Thoracic aorta (tissue), 2 donors: Measurements from ENCODE around the gene CHST11. TPM values are rescaled to one million over a fixed set of nuclear protein-coding genes. Genes with fewer than 3 reads are reported as not detected.

ENCODE experiments used
- ATAC-seq: fragments of 150-250 bp; one replicate; pipeline ENCODE4 v1.8.0; 2017; ENCODE audit warnings: low read depth; ENCODE audit not compliant: insufficient number of reproducible peaks, low FRiP score
- DNase-seq: peaks from one replicate; pipeline ENCODE4 v3.0.0-alpha.2; 2020; ENCODE audit warnings: low spot score
- H3K27ac ChIP-seq, 2 donors: fragments of 200-600 bp; sonication (generic); 1 replicate in 1 of 2; 2 replicates in 1 of 2; pipeline ENCODE4 v1.5.1; 2016; ENCODE audit warnings: mild to moderate bottlenecking in 2 of 2, moderate library complexity in 2 of 2
- H3K27me3 ChIP-seq: fragments of 200-600 bp; sonication (generic); replicated peaks from 2 replicates; pipeline ENCODE4 v1.6.0; 2016; ENCODE audit warnings: mild to moderate bottlenecking; ENCODE audit not compliant: insufficient read depth
- H3K36me3 ChIP-seq: fragments of 200-600 bp; sonication (generic); one replicate; pipeline ENCODE4 v1.5.1; 2016
- H3K4me1 ChIP-seq, 2 donors: fragments of 200-600 bp; sonication (generic); 1 replicate in 1 of 2; 2 replicates in 1 of 2; pipeline versions ENCODE4 v1.5.1 to v1.6.0; 2016; ENCODE audit warnings: low read depth in 2 of 2, mild to moderate bottlenecking in 1 of 2; ENCODE audit not compliant: control insufficient read depth in 1 of 2
- H3K4me3 ChIP-seq: fragments of 200-600 bp; sonication (generic); 2 replicates; pipeline ENCODE4 v1.5.1; 2016; ENCODE audit warnings: mild to moderate bottlenecking
- H3K9me3 ChIP-seq: fragments of 200-600 bp; sonication (generic); 2 replicates; pipeline ENCODE4 v1.5.1; 2016
- CTCF ChIP-seq: fragments of 200-600 bp; sonication (generic); IDR thresholded peaks from one replicate; pipeline ENCODE4 v1.5.1; 2019; ENCODE audit warnings: antibody characterized with exemption
- total RNA-seq, 2 donors: library from RNA; depleted of rRNA; stranded (reverse); fragments of >200 nt; gene quantifications; one replicate each; pipeline versions ENCODE4 v1.1.0 to v1.2.3, GENCODE V29; 2016

The CHST11 gene
- total RNA-seq, 2 donors from 2014 or later = 41.9 to 79.3 TPM

- Histone ChIP-seq H3K36me3 (no peaks in the 10 kb centered on the region), H3K4me3 (no peak overlapping the region), H3K9me3 (no peaks in the 10 kb centered on the region), H3K4me1 (peaks cover 5 to 29% of the 10 kb centered on the region in 2 donors), H3K27me3 (no peaks in the 10 kb centered on the region), H3K27ac (no peak overlapping the region)
- TF ChIP-seq CTCF = no peak
- DNase-seq (no peak), ATAC-seq (no peak)
Measured at GRCh38 chr12:104725610-104726009, 268.9 kb downstream of the CHST11 start.

- Histone ChIP-seq H3K4me3 (no peak overlapping the region), H3K27me3 (no peaks in the 10 kb centered on the region), H3K4me1 (peaks cover 5 to 20% of the 10 kb centered on the region in 2 donors), H3K9me3 (no peaks in the 10 kb centered on the region), H3K27ac (no peak overlapping the region), H3K36me3 (no peaks in the 10 kb centered on the region)
- DNase-seq = no peak
- TF ChIP-seq CTCF = no peak
- ATAC-seq = no peak
Measured at GRCh38 chr12:104727726-104728465, 271.1 kb downstream of the CHST11 start.

- Histone ChIP-seq H3K27ac (no peak overlapping the region), H3K4me1 (peaks cover 11 to 32% of the 10 kb centered on the region in 2 donors), H3K27me3 (no peaks in the 10 kb centered on the region), H3K36me3 (no peaks in the 10 kb centered on the region), H3K4me3 (no peak overlapping the region), H3K9me3 (no peaks in the 10 kb centered on the region)
- no peak for TF ChIP-seq CTCF
- ATAC-seq (no peak), DNase-seq (no peak)
Measured at GRCh38 chr12:104729091-104729490, 272.3 kb downstream of the CHST11 start.

GRCh38 chr12:104729610-104730446, 273.1 kb downstream of the CHST11 start:
- DNase-seq = no peak
- H3K4me3 ChIP-seq = no peak overlapping the region
- TF ChIP-seq CTCF = no peak
- no peaks in the 10 kb centered on the region for H3K27me3 ChIP-seq
- ATAC-seq = no peak
- no peaks in the 10 kb centered on the region for H3K36me3 ChIP-seq
- peaks cover 16 to 39% of the 10 kb centered on the region in 2 donors for H3K4me1 ChIP-seq
- no peaks in the 10 kb centered on the region for H3K9me3 ChIP-seq
- no peak overlapping the region for H3K27ac ChIP-seq

GRCh38 chr12:104730763-104731162, 274.0 kb downstream of the CHST11 start:
- no peak for ATAC-seq
- Histone ChIP-seq H3K27ac (no peak overlapping the region), H3K27me3 (no peaks in the 10 kb centered on the region), H3K4me1 (peaks cover 22 to 48% of the 10 kb centered on the region in 2 donors), H3K4me3 (no peak overlapping the region), H3K9me3 (no peaks in the 10 kb centered on the region), H3K36me3 (no peaks in the 10 kb centered on the region)
- no peak for DNase-seq
- TF ChIP-seq CTCF = no peak
